ENCODE data around the gene VAMP3. TPM values are rescaled to one million over a fixed set of nuclear protein-coding genes. Genes with fewer than 3 reads are reported as not detected.

VAMP3 gene
- polyA plus RNA-seq, 1 experiment = 106 TPM

- peaks cover 8% of the 10 kb centered on the region for H3K36me3 ChIP-seq (ENCODE audit: control insufficient read depth, insufficient read depth, low read length)
- no peak for TF ChIP-seq CTCF (IDR thresholded peaks at IDR 0.05; ENCODE audit: insufficient read depth, low read depth, low read length)
- H3K27me3 ChIP-seq (ENCODE audit: control insufficient read depth, insufficient read depth, low read length) = no peaks in the 10 kb centered on the region
- ChIA-PET POLR2A (no interaction called here), CTCF (no interaction called here)
- H3K4me3 ChIP-seq (ENCODE audit: low read depth, low read length) = no peak overlapping the region
- DNase-seq (ENCODE audit: low read depth) = no peak
These were observed 10.4 kb downstream of the VAMP3 start for GRCh38 chr1:7781501-7781900.

- Histone ChIP-seq H3K36me3 (ENCODE audit: control insufficient read depth, insufficient read depth, low read length) (peaks cover 8% of the 10 kb centered on the region), H3K27me3 (ENCODE audit: control insufficient read depth, insufficient read depth, low read length) (no peaks in the 10 kb centered on the region), H3K4me3 (ENCODE audit: low read depth, low read length) (no peak overlapping the region)
- no peak for DNase-seq (ENCODE audit: low read depth)
- POLR2A ChIA-PET = no interaction called here
- no peak for TF ChIP-seq CTCF (IDR thresholded peaks at IDR 0.05; ENCODE audit: insufficient read depth, low read depth, low read length)
- CTCF ChIA-PET = no interaction called here
These were observed 10.9 kb downstream of the VAMP3 start for GRCh38 chr1:7781923-7782495.

- DNase-seq (ENCODE audit: low read depth) = no peak
- ChIA-PET POLR2A (no interaction called here), CTCF (no interaction called here)
- H3K4me3 ChIP-seq (ENCODE audit: low read depth, low read length) = peak overlapping the region; percentile 51
- no peaks in the 10 kb centered on the region for H3K27me3 ChIP-seq (ENCODE audit: control insufficient read depth, insufficient read depth, low read length)
- no peak for TF ChIP-seq CTCF (IDR thresholded peaks at IDR 0.05; ENCODE audit: insufficient read depth, low read depth, low read length)
- peaks cover 2% of the 10 kb centered on the region for H3K36me3 ChIP-seq (ENCODE audit: control insufficient read depth, insufficient read depth, low read length)
These were observed 12.1 kb downstream of the VAMP3 start for GRCh38 chr1:7783178-7783711.

GRCh38 chr1:7783826-7784491 is 12.9 kb downstream of the VAMP3 start, which contains the start of gene PER3:
Gene PER3, plus strand, starts transcription at chr1:7784291. Its CDS starts 587 bp downstream, at chr1:7784878.
- CTCF ChIA-PET = interaction anchor here (0.5 to 1.3 kb wide), 2 partner anchors 115 to 989 kb away, joined by 3 read pairs; no protein-coding TSS in a partner anchor
- TF ChIP-seq CTCF (IDR thresholded peaks at IDR 0.05; ENCODE audit: insufficient read depth, low read depth, low read length) = no peak
- no peaks in the 10 kb centered on the region for H3K27me3 ChIP-seq (ENCODE audit: control insufficient read depth, insufficient read depth, low read length)
- POLR2A ChIA-PET = no interaction called here
- DNase-seq (ENCODE audit: low read depth) = peak; percentile 85
- H3K36me3 ChIP-seq (ENCODE audit: control insufficient read depth, insufficient read depth, low read length) = peaks cover 2% of the 10 kb centered on the region
- H3K4me3 ChIP-seq (ENCODE audit: low read depth, low read length) = peak within 1 kb of the TSS; percentile 57

- H3K4me3 ChIP-seq (ENCODE audit: low read depth, low read length) = peak overlapping the region; percentile 57
- DNase-seq (ENCODE audit: low read depth) = no peak
- H3K27me3 ChIP-seq (ENCODE audit: control insufficient read depth, insufficient read depth, low read length) = no peaks in the 10 kb centered on the region
- POLR2A ChIA-PET = no interaction called here
- CTCF ChIA-PET = interaction anchor here (0.5 to 1.3 kb wide), 2 partner anchors 115 to 990 kb away, joined by 3 read pairs; no protein-coding TSS in a partner anchor
- no peak for TF ChIP-seq CTCF (IDR thresholded peaks at IDR 0.05; ENCODE audit: insufficient read depth, low read depth, low read length)
- peaks cover 2% of the 10 kb centered on the region for H3K36me3 ChIP-seq (ENCODE audit: control insufficient read depth, insufficient read depth, low read length)
These were observed 13.5 kb downstream of the VAMP3 start for GRCh38 chr1:7784492-7785071.
